GM23248 (cell line): ENCODE results near the gene KDM7A.

Experiments used
- EZH2 ChIP-seq: fragments of 200-600 bp; sonication (generic); IDR thresholded peaks from 2 replicates; pipeline ENCODE4 v1.6.1; 2018; ENCODE audit warnings: antibody characterized with exemption, mild to moderate bottlenecking; ENCODE audit not compliant: insufficient read depth, poor library complexity, severe bottlenecking
- EZH2phosphoT487 ChIP-seq: fragments of 200-600 bp; sonication (generic); IDR thresholded peaks from 2 replicates; pipeline ENCODE4 v1.6.1; 2018; ENCODE audit warnings: antibody characterized with exemption, moderate library complexity, mild to moderate bottlenecking, low read depth; ENCODE audit not compliant: insufficient read depth

DNA sequence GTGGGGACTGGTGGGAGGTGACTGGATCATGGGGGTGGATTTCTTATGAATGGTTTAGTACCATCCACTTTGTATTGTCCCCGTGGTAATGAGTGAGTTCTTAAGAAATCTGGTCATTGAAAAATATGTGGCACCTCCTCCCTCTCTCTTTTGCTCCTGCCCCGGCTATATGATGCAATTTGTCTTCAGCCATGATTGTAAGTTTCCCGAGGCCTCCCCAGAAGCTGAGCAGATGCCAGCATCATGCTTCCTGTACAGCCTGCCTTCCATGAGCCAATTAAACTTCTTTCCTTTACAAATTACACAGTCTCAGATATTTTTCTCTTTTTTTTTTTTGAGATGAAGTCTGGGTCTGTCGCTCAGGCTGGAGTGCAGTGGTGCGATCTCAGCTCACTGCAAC is 2.6 kb upstream of the KDM7A start:
- TF ChIP-seq EZH2 = no peak
- TF ChIP-seq EZH2phosphoT487 = no peak
